HG03175 (cell line): Measurements from ENCODE around the gene FOS.

Experiments used
- ATAC-seq: cut with Tn5 transposase; IDR thresholded peaks from one replicate; pipeline ENCODE4 v1.9.1; 2021; ENCODE audit warnings: mild to moderate bottlenecking, moderate library complexity; ENCODE audit not compliant: unreplicated experiment

FOS gene

DNA sequence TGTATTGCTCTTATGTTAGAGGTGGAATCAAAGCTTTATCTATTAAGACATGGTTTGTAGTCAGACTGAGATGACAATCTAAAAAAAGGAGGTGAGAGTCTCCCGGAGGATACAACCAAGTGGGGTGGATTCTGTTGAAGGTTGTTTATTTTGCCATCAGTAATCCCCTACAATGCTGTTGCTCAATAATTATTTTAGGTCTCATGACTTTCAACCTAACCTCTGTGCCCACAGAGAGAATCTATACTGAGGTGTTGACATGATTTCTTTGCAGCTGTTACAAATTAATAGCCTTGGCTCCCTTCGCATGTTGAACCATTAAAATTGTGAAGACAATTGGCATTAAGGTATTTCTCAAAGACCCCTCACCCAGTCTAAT, 28.7 kb upstream of the FOS start:
- peak; percentile 33 for ATAC-seq

GRCh38 chr14:75250800-75251199, 27.8 kb upstream of the FOS start:
- no peak for ATAC-seq

DNA sequence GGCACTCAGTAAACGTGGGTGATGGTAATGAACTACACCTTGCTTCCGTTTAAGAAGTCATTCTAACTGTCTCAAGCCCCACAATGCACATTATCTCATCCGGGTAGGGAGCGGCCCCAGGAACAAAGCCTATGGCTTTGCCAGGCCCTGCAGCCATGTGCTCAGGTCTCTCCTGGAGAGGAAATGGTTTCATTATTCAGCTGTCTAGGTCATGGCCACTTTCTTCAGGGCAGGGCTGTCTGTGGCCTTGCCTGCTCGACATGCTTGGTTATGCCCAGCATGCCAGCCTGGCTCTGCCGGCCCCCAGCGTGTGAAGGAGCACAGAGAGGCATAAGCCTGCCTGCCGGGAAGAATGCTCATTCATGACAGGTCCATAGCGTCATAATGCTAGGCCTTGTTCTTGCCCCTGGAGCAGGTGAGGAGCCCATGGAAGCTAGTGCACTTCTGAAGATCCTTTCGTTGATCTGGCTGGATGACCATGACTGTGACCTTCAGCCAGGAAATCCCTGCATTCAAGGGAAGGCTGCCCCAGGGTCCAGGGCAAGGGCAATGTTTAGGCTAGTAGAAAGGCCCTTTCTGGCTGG, 26.3 kb upstream of the FOS start:
- no peak for ATAC-seq

GRCh38 chr14:75254381-75254822, 24.2 kb upstream of the FOS start:
- no peak for ATAC-seq

DNA sequence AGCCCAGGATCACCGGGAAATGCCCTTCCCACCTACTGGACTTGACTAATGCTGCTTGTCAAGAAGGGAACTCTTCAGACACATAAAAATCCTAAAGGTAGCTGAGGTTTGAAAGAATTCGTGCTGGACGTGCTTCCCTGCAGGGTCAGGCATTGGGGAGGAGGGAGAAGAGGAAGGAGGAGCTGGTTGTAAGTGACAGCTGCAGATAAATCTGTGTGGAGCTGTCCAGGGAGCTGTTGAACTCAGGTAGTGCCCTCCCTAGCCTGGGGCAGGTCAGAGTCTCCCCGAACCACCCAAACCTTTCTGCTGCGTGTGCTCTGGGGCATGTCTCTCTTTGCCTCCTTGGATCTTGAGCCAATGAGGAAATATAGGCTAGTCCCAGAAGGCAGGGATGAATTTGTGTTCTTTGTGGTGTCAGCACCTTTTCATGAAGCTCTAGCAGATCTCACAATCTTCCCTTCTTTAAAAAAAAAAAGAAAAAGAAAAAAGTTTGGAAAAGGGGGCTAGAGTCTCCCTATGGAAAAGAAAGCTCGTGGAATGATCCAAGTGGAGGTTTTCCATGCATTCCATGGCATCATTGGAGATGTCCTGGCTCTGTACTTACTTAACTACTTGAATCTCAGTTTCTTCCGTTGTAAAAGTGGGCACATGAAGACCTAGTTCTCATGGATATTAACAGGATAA, 23.6 kb upstream of the FOS start:
- no peak for ATAC-seq

DNA sequence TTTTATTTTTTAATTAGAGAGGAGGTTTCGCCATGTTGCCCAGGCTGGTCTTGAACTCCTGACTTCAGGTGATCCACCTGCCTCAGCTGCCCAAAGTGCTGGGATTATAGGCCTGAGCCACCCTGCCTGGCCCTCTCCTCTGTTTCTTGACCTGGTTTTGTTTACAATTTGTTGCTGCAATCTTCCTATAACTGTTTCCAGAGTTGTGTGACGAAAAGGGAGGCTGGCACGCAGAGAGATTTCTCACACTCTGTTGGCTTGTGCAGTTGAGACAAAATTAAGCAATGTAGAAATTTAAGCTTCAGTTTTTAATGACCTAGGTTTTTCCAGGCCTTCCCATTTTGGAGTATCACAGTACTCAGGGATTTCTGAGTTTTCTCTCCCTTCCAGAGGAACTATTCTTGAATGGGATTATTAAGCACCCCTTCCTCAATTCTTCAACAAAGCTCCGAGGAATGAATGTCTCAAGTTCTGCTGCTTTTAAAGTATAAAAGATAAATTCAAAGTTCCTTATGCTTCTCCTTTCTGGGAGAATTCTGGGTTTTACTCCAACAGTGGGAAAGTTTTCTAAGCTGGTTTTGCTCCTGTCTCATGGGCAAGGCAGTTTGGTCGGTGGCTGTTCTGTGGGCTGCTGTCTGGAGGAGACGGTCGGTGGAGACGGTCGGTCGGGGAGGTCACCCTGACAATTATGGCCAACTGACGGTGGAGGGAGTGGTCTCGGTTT, 20.4 kb upstream of the FOS start:
- ATAC-seq, result no peak

GRCh38 chr14:75258803-75259509, 19.7 kb upstream of the FOS start:
- peak; percentile 93 for ATAC-seq

GRCh38 chr14:75259510-75259855, 19.1 kb upstream of the FOS start:
- peak; percentile 4 for ATAC-seq

GRCh38 chr14:75260025-75260763, 18.4 kb upstream of the FOS start:
- ATAC-seq, result no peak

GRCh38 chr14:75261820-75262219, 16.8 kb upstream of the FOS start:
- ATAC-seq, result no peak

- ATAC-seq, result no peak
These were observed 16.0 kb upstream of the FOS start for GRCh38 chr14:75262641-75263040.

DNA sequence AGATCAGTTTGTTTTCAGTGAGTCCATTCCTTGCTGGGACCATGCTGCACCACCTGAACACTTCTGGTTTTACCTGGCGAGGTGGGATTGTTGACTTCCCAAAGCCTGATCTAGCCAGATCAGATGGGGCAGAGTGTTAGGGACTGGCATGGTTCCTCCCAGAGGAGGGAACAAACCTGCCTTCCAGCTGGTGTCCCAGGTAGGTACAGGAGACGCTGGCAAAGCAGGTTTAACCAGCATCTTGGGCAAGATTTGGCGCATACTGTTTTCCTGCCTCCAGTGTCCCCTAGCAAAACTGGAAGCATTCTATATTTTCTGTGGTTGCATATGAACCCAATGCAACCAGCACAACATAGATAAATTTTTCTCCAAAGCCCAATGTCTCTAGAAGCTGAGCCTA, 14.6 kb upstream of the FOS start:
- no peak for ATAC-seq

GRCh38 chr14:75267141-75267721, 11.4 kb upstream of the FOS start:
- ATAC-seq, result no peak

GRCh38 chr14:75268633-75269550, 9.7 kb upstream of the FOS start:
- ATAC-seq, result no peak

- no peak for ATAC-seq
These were observed 7.1 kb upstream of the FOS start for GRCh38 chr14:75271514-75271913.

DNA sequence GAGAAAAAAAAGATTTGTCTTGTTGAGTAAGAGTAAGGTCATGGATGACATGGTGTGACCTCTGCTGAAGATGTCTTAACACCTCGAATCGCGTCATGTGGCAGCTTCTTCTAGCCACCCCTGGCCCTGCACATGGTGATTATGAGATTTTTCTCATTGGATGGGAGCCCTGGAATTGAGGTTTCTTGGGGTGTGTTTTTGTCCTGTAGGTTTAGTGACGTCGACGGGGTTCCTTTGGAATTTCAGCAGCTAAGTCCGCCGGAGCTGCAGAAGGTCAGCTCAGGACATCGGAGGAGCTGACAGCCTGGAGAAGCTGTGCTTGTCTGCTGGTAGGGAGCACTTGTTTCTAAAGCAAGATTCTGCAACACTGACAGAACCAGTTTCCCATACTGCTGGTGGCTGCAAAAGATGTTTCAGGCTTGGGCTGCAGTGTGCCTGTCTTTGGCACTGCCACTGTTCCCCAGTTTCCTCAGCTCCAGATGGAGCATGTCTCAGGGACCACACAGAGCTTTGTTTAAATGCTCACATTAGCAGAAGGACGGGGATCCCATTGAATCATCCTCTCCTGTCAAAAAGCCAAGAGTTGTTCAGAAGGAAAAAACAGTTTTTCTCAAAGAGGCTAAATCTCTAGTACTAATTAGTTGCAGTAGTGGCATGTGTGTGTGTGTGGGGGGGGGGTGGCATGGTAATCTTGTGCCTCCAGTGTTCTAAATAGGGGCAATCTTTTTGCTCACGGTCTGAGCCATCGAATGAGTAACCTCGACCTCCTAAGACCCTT, 5.2 kb upstream of the FOS start:
- ATAC-seq, result no peak

DNA sequence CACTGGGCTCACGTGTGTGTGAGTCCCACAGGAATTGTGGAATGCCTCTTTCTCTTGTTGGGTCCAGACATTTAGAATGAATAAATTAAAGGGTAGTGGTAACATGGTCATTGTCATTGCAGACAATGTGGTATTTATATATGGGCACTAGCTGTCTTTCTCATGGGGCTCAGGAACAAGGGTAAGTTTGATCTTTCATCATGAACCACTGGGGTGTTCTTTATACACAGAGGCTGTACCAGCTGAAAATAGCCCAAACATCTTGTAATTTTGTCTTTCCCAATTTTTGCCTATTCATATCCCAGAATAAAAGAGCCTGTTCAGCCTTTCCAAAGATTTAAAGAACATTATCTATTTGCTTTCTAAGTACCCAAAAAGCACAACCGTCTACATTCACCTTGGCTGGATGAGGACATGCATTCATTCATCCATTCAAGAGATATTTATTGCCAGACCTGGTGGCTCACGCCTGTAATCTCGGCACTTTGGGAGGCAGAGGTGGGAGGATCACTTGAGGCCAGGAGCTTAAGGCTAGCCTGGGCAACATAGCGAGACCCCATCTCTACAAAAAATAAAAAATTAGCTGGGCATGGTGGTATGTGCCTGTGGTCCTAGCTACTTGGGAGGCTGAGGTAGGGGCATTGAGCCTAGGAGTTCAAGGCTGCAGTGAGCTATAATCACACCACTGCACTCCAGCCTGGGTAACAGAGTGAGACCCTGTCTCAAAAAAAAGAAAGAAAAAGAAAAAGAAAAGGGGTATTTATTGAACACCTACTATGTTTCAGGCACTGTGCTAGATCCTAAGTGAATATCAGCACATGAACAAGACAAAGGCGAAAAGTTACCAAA, 4.4 kb upstream of the FOS start:
- ATAC-seq, result no peak
